SK-N-SH (cell line): ENCODE measurements around the gene HHAT. TPM values are rescaled to one million over a fixed set of nuclear protein-coding genes. Genes with fewer than 3 reads are reported as not detected.
A peak's percentile ranks its signal among the peaks of the same experiment; 100 is the strongest.

Experiments
- CTCF ChIA-PET: fragments of 300-600, 350-600 bp; formaldehyde crosslinking; extraction: SDS; loops from one replicate; lab custom pipeline; 2021; lab: Yijun Ruan, JAX
- POLR2A ChIA-PET: fragments of 350-600 bp; sonication (Branson Sonifier 250); formaldehyde crosslinking; extraction: SDS; loops from one replicate; lab custom pipeline; 2020; ENCODE audit warnings: antibody characterized with exemption, inconsistent platforms; lab: Yijun Ruan, JAX
- DNase-seq: peaks from one replicate; pipeline ENCODE4 v3.0.0; 2012
- H2AFZ ChIP-seq: fragments of 200-600 bp; sonication (generic); 2 replicates; pipeline ENCODE4 v1.8.1; 2016; ENCODE audit warnings: antibody characterized with exemption, mild to moderate bottlenecking, low read depth
- H3F3A ChIP-seq: fragments of 200-600 bp; sonication (generic); replicated peaks from 2 replicates; pipeline ENCODE3; 2016; ENCODE audit warnings: antibody characterized with exemption, mild to moderate bottlenecking; ENCODE audit not compliant: insufficient read depth
- H3K27ac ChIP-seq, 2 experiments: fragments of 200-500 bp in 1 of 2; fragments of 200-600 bp in 1 of 2; sonication (Bioruptor generic) in 1 of 2; sonication (generic), shearing (Covaris generic) in 1 of 2; 2 replicates each; pipeline versions ENCODE4 v1.5.1 to v1.6.1; 2014 to 2016; ENCODE audit warnings: low read depth in 2 of 2, inconsistent platforms in 1 of 2, low read length in 1 of 2, mild to moderate bottlenecking in 1 of 2, mixed read lengths in 1 of 2
- H3K27me3 ChIP-seq: fragments of 200-600 bp; sonication (generic), shearing (Covaris generic); 2 replicates; pipeline ENCODE4 v1.6.1; 2016; ENCODE audit warnings: mixed run types; ENCODE audit not compliant: insufficient read depth
- H3K36me3 ChIP-seq, 2 experiments: fragments of 200-500 bp in 1 of 2; fragments of 200-600 bp in 1 of 2; sonication (Bioruptor generic) in 1 of 2; sonication (generic) in 1 of 2; replicated peaks in 1 of 2; 2 replicates each; pipeline versions ENCODE3 to v1.5.1; 2014 to 2016; ENCODE audit warnings: low read length in 1 of 2, mild to moderate bottlenecking in 1 of 2; ENCODE audit not compliant: insufficient read depth in 2 of 2, control insufficient read depth in 1 of 2
- H3K4me1 ChIP-seq, 2 experiments: fragments of 200-500 bp in 1 of 2; fragments of 200-600 bp in 1 of 2; sonication (Bioruptor generic) in 1 of 2; sonication (generic), shearing (Covaris generic) in 1 of 2; 2 replicates each; pipeline versions ENCODE4 v1.5.1 to v1.6.1; 2014 to 2016; ENCODE audit warnings: low read depth in 1 of 2, low read length in 1 of 2, mixed run types in 1 of 2; ENCODE audit not compliant: insufficient read depth in 2 of 2, control insufficient read depth in 1 of 2
- H3K4me2 ChIP-seq: fragments of 200-600 bp; sonication (generic), shearing (Covaris generic); 2 replicates; pipeline ENCODE4 v1.6.1; 2017; ENCODE audit warnings: mixed run types
- H3K4me3 ChIP-seq, 2 experiments: fragments of 200-500 bp in 1 of 2; fragments of 200-600 bp in 1 of 2; sonication (Bioruptor generic) in 1 of 2; sonication (generic), shearing (Covaris generic) in 1 of 2; 2 replicates each; pipeline versions ENCODE4 v1.5.1 to v1.8.1; 2014 to 2016; ENCODE audit warnings: low read depth in 2 of 2, inconsistent platforms in 1 of 2, low read length in 1 of 2, mild to moderate bottlenecking in 1 of 2, mixed read lengths in 1 of 2, moderate library complexity in 1 of 2
- H3K79me2 ChIP-seq: fragments of 200-600 bp; sonication (generic); 2 replicates; pipeline ENCODE4 v1.8.1; 2017; ENCODE audit warnings: mild to moderate bottlenecking; ENCODE audit not compliant: insufficient read depth
- H3K9ac ChIP-seq: fragments of 200-600 bp; sonication (generic); 2 replicates; pipeline ENCODE4 v1.6.1; 2017; ENCODE audit warnings: mixed run types
- H3K9me2 ChIP-seq: fragments of 200-600 bp; sonication (generic); 2 replicates; pipeline ENCODE4 v1.6.1; 2017; ENCODE audit warnings: mixed run types
- H3K9me3 ChIP-seq: fragments of 200-600 bp; sonication (generic); 2 replicates; pipeline ENCODE4 v1.6.1; 2017; ENCODE audit warnings: mixed run types, mild to moderate bottlenecking, moderate library complexity
- H4K20me1 ChIP-seq: fragments of 200-600 bp; sonication (generic); 2 replicates; pipeline ENCODE4 v1.6.1; 2017; ENCODE audit warnings: mild to moderate bottlenecking, mixed run types; ENCODE audit not compliant: insufficient read depth
- EP300 ChIP-seq, 2 experiments: IDR thresholded peaks; 2 replicates each; pipeline versions ENCODE4 v1.4.0 to v1.6.1; 2012; ENCODE audit warnings: borderline replicate concordance in 1 of 2, low read depth in 1 of 2, low read length in 1 of 2
- EZH2phosphoT487 ChIP-seq: fragments of 200-600 bp; sonication (generic); IDR thresholded peaks from 2 replicates; pipeline ENCODE4 v1.6.1; 2017; ENCODE audit warnings: low read depth, mixed run types, mild to moderate bottlenecking, antibody characterized with exemption, moderate library complexity, borderline replicate concordance
- FOSL2 ChIP-seq: IDR thresholded peaks from 2 replicates; pipeline ENCODE4 v1.4.0; 2012; ENCODE audit warnings: low read depth, mild to moderate bottlenecking, moderate library complexity, borderline replicate concordance
- FOXJ3 ChIP-seq: sonication (generic); formaldehyde crosslinking; IDR thresholded peaks from 2 replicates; pipeline ENCODE4 v1.5.1; 2020; ENCODE audit warnings: mild to moderate bottlenecking, missing genetic modification reagents
- FOXM1 ChIP-seq: IDR thresholded peaks from 2 replicates; pipeline ENCODE4 v1.4.0; 2012; ENCODE audit warnings: low read depth, mild to moderate bottlenecking
- IRF3 ChIP-seq: fragments of 150-350 bp; IDR thresholded peaks from 2 replicates; pipeline ENCODE4 v1.6.1; 2016; ENCODE audit warnings: mild to moderate bottlenecking, low read depth, low read length
- JUND ChIP-seq: IDR thresholded peaks from 2 replicates; pipeline ENCODE4 v1.4.0; 2012
- MAX ChIP-seq: IDR thresholded peaks from 2 replicates; pipeline ENCODE4 v1.4.0; 2012; ENCODE audit warnings: low read depth
- MEF2A ChIP-seq: IDR thresholded peaks from 2 replicates; pipeline ENCODE4 v1.4.0; 2012; ENCODE audit warnings: low read depth, borderline replicate concordance
- MXI1 ChIP-seq: IDR thresholded peaks from 2 replicates; pipeline ENCODE4 v1.6.1; 2012; ENCODE audit warnings: mild to moderate bottlenecking, low read depth, low read length, improper control_type of control experiment
- RCOR1 ChIP-seq: fragments of 150-350 bp; IDR thresholded peaks from 2 replicates; pipeline ENCODE4 v1.6.1; 2017; ENCODE audit warnings: antibody characterized with exemption, low read length
- RFX5 ChIP-seq: IDR thresholded peaks from 2 replicates; pipeline ENCODE4 v1.6.1; 2012; ENCODE audit warnings: mild to moderate bottlenecking, improper control_type of control experiment, low read length
- RXRA ChIP-seq: IDR thresholded peaks from 2 replicates; pipeline ENCODE4 v1.4.0; 2012; ENCODE audit warnings: low read depth, mild to moderate bottlenecking, borderline replicate concordance
- TAF1 ChIP-seq: IDR thresholded peaks from 2 replicates; pipeline ENCODE4 v1.6.1; 2012; ENCODE audit warnings: low read depth, mild to moderate bottlenecking, low read length, moderate library complexity, borderline replicate concordance
- TCF12 ChIP-seq: IDR thresholded peaks from 2 replicates; pipeline ENCODE4 v1.4.0; 2012
- TEAD4 ChIP-seq: IDR thresholded peaks from 2 replicates; pipeline ENCODE4 v1.4.0; 2012; ENCODE audit warnings: mild to moderate bottlenecking, borderline replicate concordance; ENCODE audit not compliant: insufficient read depth
- USF1 ChIP-seq: IDR thresholded peaks from 2 replicates; pipeline ENCODE4 v1.4.0; 2012; ENCODE audit warnings: low read depth, borderline replicate concordance
- WGBS: methylation state at CpG from one replicate; pipeline ENCODE4 v1.1.6; 2017; ENCODE audit warnings: low lambda C conversion rate; 5-methylcytosine and 5-hydroxymethylcytosine counted together
- polyA plus RNA-seq, 3 experiments: library from polyadenylated mRNA; depleted of rRNA; stranded (reverse); fragments of >200 nt; gene quantifications; 2 replicates each; pipeline ENCODE4 v1.2.3, GENCODE V29; 2012
- TF ChIP-seq, protein P1 (sequence below): IDR thresholded peaks from 2 replicates; pipeline ENCODE4 v1.4.0; 2012; ENCODE audit warnings: low read depth, borderline replicate concordance
- TF ChIP-seq, protein P2 (sequence below): IDR thresholded peaks from 2 replicates; pipeline ENCODE4; 2012

Gene HHAT
- polyA plus RNA-seq, 1 of the 3 experiments (the other 2 are of a cell fraction) = 8.1 TPM

GRCh38 chr1:210541680-210542358 lies 213.1 kb downstream of the HHAT start:
- Histone ChIP-seq H3K9me2 (no peaks in the 10 kb centered on the region), H2AFZ (no peak overlapping the region; the same call in 1 of the 2 replicates), H4K20me1 (no peaks in the 10 kb centered on the region), H3K9ac (no peak overlapping the region), H3K4me1 (peaks cover 0 to 13% of the 10 kb centered on the region in 2 experiments; a peak in 2 of 4 replicates), H3K36me3 (no peaks in the 10 kb centered on the region), H3K4me3 (no peak overlapping the region), H3K27ac (0 out of 4 replicates have a peak overlapping the region, but pooled peaks have one; percentile 3 to 29), H3K27me3 (no peaks in the 10 kb centered on the region), H3F3A (no peaks in the 10 kb centered on the region), H3K4me2 (no peak overlapping the region), H3K9me3 (no peaks in the 10 kb centered on the region), H3K79me2 (no peaks in the 10 kb centered on the region)
- 51% methylated on average over 6 of the region's 6 CpGs for WGBS
- POLR2A ChIA-PET = no interaction called here
- CTCF ChIA-PET = interaction anchor here (1.2 to 1.8 kb wide), 2 partner anchors 85 to 592 kb away, joined by 3 to 5 read pairs; partner anchors contain the start of gene KCNH1
- peak; percentile 44 for DNase-seq
- TF ChIP-seq FOXM1 = no peak
- peak; percentile 50 for TF ChIP-seq TCF12
- no peak for TF ChIP-seq FOXJ3
- TF ChIP-seq FOSL2 = peak; percentile 29; the same call in 1 of the 2 replicates
- TF ChIP-seq, protein P1, sequence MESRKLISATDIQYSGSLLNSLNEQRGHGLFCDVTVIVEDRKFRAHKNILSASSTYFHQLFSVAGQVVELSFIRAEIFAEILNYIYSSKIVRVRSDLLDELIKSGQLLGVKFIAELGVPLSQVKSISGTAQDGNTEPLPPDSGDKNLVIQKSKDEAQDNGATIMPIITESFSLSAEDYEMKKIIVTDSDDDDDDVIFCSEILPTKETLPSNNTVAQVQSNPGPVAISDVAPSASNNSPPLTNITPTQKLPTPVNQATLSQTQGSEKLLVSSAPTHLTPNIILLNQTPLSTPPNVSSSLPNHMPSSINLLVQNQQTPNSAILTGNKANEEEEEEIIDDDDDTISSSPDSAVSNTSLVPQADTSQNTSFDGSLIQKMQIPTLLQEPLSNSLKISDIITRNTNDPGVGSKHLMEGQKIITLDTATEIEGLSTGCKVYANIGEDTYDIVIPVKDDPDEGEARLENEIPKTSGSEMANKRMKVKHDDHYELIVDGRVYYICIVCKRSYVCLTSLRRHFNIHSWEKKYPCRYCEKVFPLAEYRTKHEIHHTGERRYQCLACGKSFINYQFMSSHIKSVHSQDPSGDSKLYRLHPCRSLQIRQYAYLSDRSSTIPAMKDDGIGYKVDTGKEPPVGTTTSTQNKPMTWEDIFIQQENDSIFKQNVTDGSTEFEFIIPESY = no peak
- TF ChIP-seq, protein P2, sequence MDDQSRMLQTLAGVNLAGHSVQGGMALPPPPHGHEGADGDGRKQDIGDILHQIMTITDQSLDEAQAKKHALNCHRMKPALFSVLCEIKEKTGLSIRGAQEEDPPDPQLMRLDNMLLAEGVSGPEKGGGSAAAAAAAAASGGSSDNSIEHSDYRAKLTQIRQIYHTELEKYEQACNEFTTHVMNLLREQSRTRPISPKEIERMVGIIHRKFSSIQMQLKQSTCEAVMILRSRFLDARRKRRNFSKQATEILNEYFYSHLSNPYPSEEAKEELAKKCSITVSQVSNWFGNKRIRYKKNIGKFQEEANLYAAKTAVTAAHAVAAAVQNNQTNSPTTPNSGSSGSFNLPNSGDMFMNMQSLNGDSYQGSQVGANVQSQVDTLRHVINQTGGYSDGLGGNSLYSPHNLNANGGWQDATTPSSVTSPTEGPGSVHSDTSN = peak; percentile 20; the same call in 1 of the 2 replicates
- TF ChIP-seq RFX5 = no peak
- TF ChIP-seq, all 33 proteins: peak for 3

DNA sequence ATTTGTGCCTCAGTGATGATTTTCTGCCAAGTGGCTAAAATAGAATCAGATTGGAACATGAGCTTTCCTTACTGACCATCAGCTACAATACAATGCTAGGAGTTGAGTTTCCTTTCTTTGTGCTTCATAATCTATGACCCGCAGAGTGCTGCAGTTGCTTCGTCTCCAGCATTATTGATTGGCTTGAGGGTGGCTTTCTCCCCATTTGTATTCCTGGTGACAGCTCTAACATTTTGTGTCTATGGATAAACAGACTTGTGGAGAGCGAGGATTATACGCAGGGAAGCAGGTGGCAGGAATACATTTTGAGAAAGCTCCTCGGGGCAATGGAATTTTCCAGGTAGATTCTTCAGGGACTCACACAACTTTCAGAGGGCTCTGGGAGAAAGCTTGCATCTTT lies 223.2 kb downstream of the HHAT start:
- no peak overlapping the region for H3K4me2 ChIP-seq
- peaks cover 0 to 16% of the 10 kb centered on the region in 2 experiments; a peak in 1 of 4 replicates for H3K4me1 ChIP-seq
- no peak overlapping the region for H3K9ac ChIP-seq
- H3K79me2 ChIP-seq = no peaks in the 10 kb centered on the region
- H3K27me3 ChIP-seq = no peaks in the 10 kb centered on the region
- ChIA-PET POLR2A (no interaction called here), CTCF (interaction anchor here (0.9 to 1.4 kb wide), 2 partner anchors 15 to 103 kb away, joined by 3 to 5 read pairs; no protein-coding TSS in a partner anchor)
- no peak overlapping the region for H2AFZ ChIP-seq
- no peak overlapping the region for H3K27ac ChIP-seq
- H3K9me3 ChIP-seq = no peaks in the 10 kb centered on the region
- no peak for DNase-seq
- H3K36me3 ChIP-seq = no peaks in the 10 kb centered on the region
- H4K20me1 ChIP-seq = no peaks in the 10 kb centered on the region
- no peaks in the 10 kb centered on the region for H3F3A ChIP-seq
- no peaks in the 10 kb centered on the region for H3K9me2 ChIP-seq
- H3K4me3 ChIP-seq = no peak overlapping the region
- WGBS = 88% methylated on average over 5 of the region's 5 CpGs
- TF ChIP-seq, protein P1 = no peak
- no peak for TF ChIP-seq MEF2A
- TF ChIP-seq EP300 (IDR thresholded peaks at IDR 0.05; ENCODE audit: borderline replicate concordance in 1 of 2, low read depth in 1 of 2, low read length in 1 of 2) = no peak
- TF ChIP-seq MAX = no peak
- no peak for TF ChIP-seq RXRA
- no peak for TF ChIP-seq TAF1
- TF ChIP-seq MXI1 = no peak
- TF ChIP-seq RFX5 = no peak
- no peak for TF ChIP-seq IRF3
- no peak for TF ChIP-seq RCOR1
- no peak for TF ChIP-seq JUND
- TF ChIP-seq TEAD4 = no peak
- TF ChIP-seq EZH2phosphoT487 = no peak
- TF ChIP-seq TCF12 = no peak
- TF ChIP-seq USF1 = no peak
